NCI-H2107 treated with DMSO at 0.1 percent for 48 hours (cell line): ENCODE measurements around the gene CCDC18.
A peak's percentile ranks its signal among the peaks of the same experiment; 100 is the strongest.

Source experiments
- DNase-seq: peaks from one replicate; lab custom pipeline; 2025; ENCODE audit not compliant: unreplicated experiment; lab: John Stamatoyannopoulos, UW

The CCDC18 gene

DNA sequence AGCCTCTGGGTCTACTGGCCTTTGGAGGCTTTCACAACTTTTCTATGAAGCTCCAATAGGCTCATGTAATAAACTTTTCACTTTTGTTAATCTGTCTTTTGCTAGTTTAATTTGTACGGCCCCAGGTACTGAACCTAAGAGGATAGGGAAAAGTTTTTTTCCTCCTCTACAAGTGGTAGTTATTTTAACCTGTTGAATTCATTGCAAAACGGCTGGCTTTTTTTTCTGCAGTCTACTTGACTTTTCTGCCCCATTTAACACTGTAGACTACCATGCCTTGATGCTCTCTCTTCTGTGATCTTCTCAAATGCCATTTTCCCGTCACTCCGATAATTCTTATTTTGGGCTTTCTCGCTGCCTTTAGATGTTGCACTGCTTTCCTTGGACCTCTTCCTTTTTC is 121.6 kb downstream of the CCDC18 start:
- DNase-seq: no peak

DNA sequence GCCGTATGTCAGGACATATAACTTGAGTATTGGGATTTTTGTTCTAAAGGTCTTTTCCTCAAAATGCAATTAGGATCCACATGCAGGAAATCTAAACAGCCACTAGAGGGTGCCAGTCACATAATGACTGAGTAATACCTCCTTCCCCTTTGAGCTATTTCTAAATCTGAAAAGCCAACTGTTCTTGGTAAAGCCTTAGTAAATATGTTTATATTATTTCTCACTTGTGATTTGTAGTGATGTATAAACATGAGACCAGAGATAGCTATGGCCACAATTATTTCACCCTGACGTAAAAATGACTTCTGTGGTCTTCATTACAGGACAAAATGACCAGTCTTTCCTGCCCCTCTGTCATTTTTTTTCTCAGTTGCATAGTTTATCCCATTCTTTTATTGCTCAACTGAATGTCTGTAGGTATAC is 124.2 kb downstream of the CCDC18 start:
- DNase-seq: peak; percentile 77

DNA sequence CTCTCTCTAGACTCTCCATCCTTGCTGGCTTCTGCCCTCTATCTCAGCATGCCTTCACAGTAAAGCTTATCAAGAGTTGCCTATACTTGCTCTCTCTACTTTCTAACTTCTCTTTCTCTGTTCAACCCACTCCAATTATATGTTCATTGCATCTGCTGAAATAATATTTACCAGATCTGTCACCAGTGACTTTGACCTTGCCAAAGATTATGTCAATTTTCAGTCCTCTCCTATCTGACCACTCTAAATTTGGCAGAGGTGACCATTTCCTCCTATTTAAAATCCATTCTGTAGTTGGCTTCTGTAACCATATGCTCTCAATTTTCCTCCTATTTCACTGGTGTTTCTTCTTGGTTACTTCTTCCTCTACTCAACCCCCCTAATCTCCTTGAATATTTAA is 126.4 kb downstream of the CCDC18 start:
- no peak for DNase-seq

DNA sequence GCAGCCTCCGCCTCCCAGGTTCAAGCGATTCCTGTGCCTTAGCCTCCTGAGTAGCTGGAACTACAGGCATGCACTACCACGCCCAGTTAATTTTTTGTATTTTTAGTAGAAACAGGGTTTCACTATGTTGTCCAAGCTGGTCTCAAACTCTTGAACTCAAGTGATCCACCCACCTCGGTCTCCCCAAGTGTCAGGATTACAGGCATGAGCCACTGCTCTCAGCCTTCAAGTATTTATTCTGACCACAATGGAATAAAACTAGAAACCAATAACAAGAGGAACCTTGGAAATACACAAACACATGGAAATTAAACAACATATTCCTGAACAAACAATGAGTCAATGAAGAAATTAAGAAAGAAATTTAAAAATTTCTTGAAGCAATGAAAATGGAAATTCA is 132.5 kb downstream of the CCDC18 start:
- no peak for DNase-seq

DNA sequence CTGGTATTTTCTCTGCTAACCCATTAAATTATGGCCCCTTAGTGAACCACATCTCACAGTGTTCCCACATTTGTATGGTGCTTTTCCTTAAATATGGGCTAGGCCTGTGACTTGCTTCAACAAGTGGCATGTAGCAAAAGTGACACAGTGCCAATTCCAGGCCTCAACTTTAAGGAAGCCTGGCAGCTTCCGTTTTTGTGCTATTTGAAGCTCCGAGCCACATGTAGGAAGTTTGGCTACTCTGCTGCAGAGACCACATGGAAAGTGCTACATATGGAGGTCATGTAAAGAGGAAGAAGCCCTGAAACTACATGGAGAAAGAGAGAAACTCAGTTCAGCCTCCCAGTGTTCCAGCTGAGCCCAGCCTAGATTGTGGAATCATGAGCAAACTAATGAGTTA is 136.7 kb downstream of the CCDC18 start:
- no peak for DNase-seq

DNA sequence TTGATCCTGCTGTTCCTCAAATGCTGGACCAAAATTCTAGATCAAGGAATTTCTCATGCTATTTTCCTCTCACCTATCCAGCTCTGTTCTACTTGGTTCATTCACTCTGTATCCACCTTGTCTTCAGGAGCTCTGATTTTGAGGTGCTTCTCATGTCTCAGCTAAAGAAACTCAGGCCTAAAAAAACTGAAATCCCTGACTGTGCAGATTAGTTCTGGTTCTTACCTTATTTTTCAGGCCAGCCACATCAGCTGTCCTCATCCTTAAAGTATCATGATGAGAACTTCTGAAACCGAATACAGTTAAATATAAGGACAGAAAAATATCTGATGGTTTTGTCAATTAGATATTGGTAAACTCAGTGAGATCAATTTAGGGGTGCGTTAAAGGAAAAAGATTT is 137.4 kb downstream of the CCDC18 start:
- DNase-seq: no peak

DNA sequence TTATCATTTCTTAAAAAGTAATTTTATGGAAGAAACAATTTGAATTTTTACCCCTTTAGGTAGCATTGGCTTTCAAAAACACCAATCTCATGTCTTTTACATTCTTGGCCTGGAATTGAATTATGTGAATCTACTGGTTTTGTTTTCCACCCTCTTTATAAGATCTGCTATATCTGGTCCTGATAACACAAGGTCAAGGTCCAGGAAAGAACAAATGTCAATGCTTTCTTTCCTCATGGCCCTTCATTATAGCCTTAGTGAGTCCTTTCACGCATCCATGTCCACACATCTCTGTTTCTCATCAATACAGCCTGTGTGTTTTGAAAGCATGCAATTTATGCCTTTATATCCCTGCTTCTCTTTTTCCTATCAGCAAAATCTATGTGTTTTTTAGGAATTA is 141.2 kb downstream of the CCDC18 start:
- no peak for DNase-seq

DNA sequence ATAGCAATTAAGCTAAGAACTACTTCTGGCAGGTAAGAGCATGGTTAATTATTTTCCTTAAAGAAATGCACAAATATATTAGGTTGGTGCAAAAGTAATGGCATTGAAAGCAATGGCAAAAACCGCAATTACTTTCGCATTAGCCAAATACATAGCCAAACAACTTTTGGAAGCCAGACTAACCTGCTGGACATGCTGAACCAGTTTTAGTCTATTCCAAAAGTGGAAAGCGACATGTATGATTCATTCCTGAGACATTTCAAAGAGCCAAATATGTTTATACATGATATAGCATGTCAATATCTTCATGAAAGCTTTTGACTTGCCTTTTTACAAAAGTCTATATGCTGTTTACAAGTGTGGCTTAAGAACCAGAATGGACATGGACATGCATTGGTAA is 141.8 kb downstream of the CCDC18 start:
- DNase-seq: no peak

DNA sequence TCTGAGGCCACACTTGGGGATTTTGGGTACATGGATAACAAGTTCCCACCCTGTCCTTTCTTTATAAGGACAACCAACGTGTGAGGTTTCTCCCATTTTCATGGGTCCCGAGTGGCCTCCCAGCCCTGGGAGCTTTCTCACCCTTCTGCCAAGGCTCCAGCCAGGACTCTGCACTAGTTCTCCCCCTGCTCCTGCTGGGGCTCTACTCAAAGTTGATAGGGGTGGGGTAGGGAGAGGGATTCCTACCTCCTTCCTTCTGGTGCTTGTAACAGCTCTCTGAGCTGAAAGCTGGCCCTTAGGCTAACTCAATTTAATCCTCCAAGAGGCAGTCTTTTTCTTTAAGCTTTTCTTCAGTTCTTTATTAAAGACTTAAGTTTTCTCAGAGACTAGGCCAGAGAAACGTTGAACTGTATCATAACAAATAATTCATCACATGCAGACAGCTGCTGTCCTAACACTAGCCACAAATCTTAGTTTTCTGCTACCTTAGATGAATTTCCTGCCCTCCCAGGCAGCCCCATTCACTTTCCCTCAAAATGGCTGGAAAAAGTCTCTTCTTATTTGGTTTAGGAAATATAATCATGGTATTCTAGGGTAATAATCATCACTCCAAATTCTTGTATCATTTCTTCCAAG is 142.8 kb downstream of the CCDC18 start:
- DNase-seq: no peak

DNA sequence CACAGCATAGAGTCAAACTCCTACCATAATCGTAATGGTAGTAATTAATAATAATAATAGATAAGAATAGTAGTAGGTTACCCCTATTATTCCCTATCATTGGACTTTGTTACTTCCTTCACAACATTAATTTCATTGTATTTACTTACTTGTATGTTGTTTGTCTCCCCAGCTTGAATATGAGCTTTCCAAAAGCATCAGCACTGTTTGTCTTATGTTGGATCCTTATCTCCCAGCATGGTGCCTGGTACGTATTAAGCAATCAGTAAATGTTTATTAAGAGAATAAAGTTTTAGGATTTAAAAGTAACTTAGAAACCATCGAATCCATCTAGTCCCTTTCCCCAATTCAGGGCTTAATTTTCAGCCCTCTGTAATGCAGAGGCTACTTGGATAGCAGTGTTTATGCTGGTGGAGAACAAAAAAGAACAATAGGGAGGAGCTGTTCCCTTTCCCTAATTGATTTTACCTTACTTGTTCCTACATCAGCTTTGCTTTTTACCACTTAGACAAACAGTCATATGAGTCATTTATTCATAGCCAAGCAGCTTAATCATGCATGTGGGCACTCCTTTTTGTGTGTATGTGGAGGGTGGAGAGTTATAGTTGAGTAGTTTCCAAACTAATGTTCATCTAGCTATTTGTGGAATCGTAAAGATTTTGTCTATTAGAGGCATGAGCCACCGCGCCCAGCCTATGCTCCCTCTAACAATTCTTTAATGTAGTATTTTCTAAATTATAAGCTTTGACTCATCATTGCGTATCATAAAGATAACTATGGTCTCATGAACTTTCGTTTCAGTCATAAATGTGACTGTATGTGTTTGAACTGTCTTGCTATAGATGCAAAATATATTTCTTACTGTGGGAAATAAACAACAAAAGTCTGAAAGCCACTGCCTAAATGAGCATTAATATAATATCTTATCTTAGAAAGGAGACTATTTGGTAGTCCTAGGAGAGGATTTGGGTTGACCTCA is 144.3 kb downstream of the CCDC18 start:
- DNase-seq: peak; percentile 44
